ENCODE data around the gene PRR20G.

PRR20G gene

GRCh38 chr3:127276995-127277394 lies 10.9 kb downstream of the PRR20G start:
- no peak overlapping the region for H3K27ac ChIP-seq (ENCODE audit: low read length)
- H3K4me1 ChIP-seq (ENCODE audit: control insufficient read depth in 1 of 2, insufficient read depth in 2 of 2, low read length in 2 of 2): no peaks in the 10 kb centered on the region
- H3K4me3 ChIP-seq (ENCODE audit: low read depth in 1 of 2, low read length in 2 of 2): no peak overlapping the region
- H3K36me3 ChIP-seq (ENCODE audit: control insufficient read depth in 1 of 2, insufficient read depth in 2 of 2, low read length in 2 of 2): no peaks in the 10 kb centered on the region
- peaks cover 6% of the 10 kb centered on the region for H3K27me3 ChIP-seq (ENCODE audit: low read depth, low read length)
- no peaks in the 10 kb centered on the region for H3K9me3 ChIP-seq (ENCODE audit: control insufficient read depth in 1 of 2, low read length in 2 of 2)

GRCh38 chr3:127276396-127276795 lies 11.4 kb downstream of the PRR20G start:
- Histone ChIP-seq H3K4me1 (ENCODE audit: control insufficient read depth in 1 of 2, insufficient read depth in 2 of 2, low read length in 2 of 2) (no peaks in the 10 kb centered on the region), H3K36me3 (ENCODE audit: control insufficient read depth in 1 of 2, insufficient read depth in 2 of 2, low read length in 2 of 2) (no peaks in the 10 kb centered on the region), H3K27me3 (ENCODE audit: low read depth, low read length) (peaks cover 6% of the 10 kb centered on the region), H3K27ac (ENCODE audit: low read length) (no peak overlapping the region), H3K4me3 (ENCODE audit: low read depth in 1 of 2, low read length in 2 of 2) (no peak overlapping the region), H3K9me3 (ENCODE audit: control insufficient read depth in 1 of 2, low read length in 2 of 2) (no peaks in the 10 kb centered on the region)

GRCh38 chr3:127275287-127275781 lies 12.5 kb downstream of the PRR20G start:
- H3K27me3 ChIP-seq (ENCODE audit: low read depth, low read length): peaks cover 6% of the 10 kb centered on the region
- no peak overlapping the region for H3K27ac ChIP-seq (ENCODE audit: low read length)
- H3K4me3 ChIP-seq (ENCODE audit: low read depth in 1 of 2, low read length in 2 of 2): no peak overlapping the region

DNA sequence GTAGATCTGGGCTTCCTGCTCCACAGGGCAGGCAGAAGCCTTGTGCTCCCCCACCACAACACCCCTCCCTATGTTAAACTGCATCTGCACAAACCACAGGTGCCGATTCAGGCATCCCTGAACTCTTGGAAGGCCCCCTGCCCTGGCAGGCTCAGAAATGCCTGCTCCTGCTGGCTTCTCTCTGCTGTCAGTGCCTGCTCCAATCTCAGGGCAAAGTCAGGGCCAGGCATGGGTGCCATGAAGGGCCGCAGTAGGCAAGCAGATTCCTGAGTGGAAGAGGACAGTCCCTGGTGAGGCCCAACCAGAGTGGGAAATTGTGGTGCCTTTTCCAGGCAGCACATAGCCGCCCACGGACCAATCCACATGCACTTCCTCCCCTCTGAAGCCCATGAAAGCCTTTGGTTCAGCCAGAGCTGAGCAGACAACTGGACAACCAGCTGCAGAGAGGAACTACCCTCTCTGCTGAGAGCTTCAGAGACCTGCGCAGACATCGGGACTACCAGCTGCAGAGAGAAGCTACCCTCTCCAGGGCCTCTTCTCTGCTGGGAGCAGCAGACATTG lies 13.6 kb downstream of the PRR20G start:
- Histone ChIP-seq H3K36me3 (ENCODE audit: control insufficient read depth in 1 of 2, insufficient read depth in 2 of 2, low read length in 2 of 2) (no peaks in the 10 kb centered on the region), H3K4me3 (ENCODE audit: low read depth in 1 of 2, low read length in 2 of 2) (no peak overlapping the region), H3K4me1 (ENCODE audit: control insufficient read depth in 1 of 2, insufficient read depth in 2 of 2, low read length in 2 of 2) (no peaks in the 10 kb centered on the region), H3K27me3 (ENCODE audit: low read depth, low read length) (peaks cover 6% of the 10 kb centered on the region), H3K9me3 (ENCODE audit: control insufficient read depth in 1 of 2, low read length in 2 of 2) (peaks cover 4 to 9% of the 10 kb centered on the region in 2 donors), H3K27ac (ENCODE audit: low read length) (no peak overlapping the region)

More at GRCh38 chr3:127275287-127275781, 12.5 kb downstream of the PRR20G start:
- Histone ChIP-seq H3K4me1 (ENCODE audit: control insufficient read depth in 1 of 2, insufficient read depth in 2 of 2, low read length in 2 of 2) (no peaks in the 10 kb centered on the region), H3K36me3 (ENCODE audit: control insufficient read depth in 1 of 2, insufficient read depth in 2 of 2, low read length in 2 of 2) (no peaks in the 10 kb centered on the region), H3K9me3 (ENCODE audit: control insufficient read depth in 1 of 2, low read length in 2 of 2) (no peaks in the 10 kb centered on the region)

GRCh38 chr3:127273206-127273605 lies 14.6 kb downstream of the PRR20G start:
- Histone ChIP-seq H3K4me3 (ENCODE audit: low read depth in 1 of 2, low read length in 2 of 2) (no peak overlapping the region), H3K4me1 (ENCODE audit: control insufficient read depth in 1 of 2, insufficient read depth in 2 of 2, low read length in 2 of 2) (no peaks in the 10 kb centered on the region), H3K9me3 (ENCODE audit: control insufficient read depth in 1 of 2, low read length in 2 of 2) (peaks cover 11 to 19% of the 10 kb centered on the region in 2 donors), H3K36me3 (ENCODE audit: control insufficient read depth in 1 of 2, insufficient read depth in 2 of 2, low read length in 2 of 2) (no peaks in the 10 kb centered on the region), H3K27me3 (ENCODE audit: low read depth, low read length) (peaks cover 2% of the 10 kb centered on the region), H3K27ac (ENCODE audit: low read length) (no peak overlapping the region)

DNA sequence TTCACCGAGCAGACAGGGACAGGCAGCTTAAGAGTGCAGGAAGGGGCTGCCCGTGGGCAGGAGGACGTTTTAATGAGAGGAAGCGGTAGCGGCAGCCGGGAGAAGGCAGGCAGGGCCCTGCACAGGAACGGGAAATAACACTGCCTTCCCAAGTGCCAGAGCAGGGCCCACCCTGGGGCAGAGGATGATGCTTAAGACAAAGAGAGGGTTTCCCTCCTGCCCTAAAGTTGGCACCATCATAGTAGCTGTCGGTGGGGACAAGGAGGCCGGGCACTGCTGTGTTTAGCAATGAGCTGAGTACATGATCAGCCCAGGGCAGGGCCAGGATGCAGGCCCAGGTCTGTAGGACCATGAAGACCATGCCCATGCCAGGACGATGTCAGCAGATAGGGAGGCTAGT lies 21.7 kb downstream of the PRR20G start:
- H3K36me3 ChIP-seq (ENCODE audit: control insufficient read depth in 1 of 2, insufficient read depth in 2 of 2, low read length in 2 of 2): no peaks in the 10 kb centered on the region
- no peaks in the 10 kb centered on the region for H3K27me3 ChIP-seq (ENCODE audit: low read depth, low read length)
- no peaks in the 10 kb centered on the region for H3K4me1 ChIP-seq (ENCODE audit: control insufficient read depth in 1 of 2, insufficient read depth in 2 of 2, low read length in 2 of 2)
- peaks cover 16 to 19% of the 10 kb centered on the region in 2 donors for H3K9me3 ChIP-seq (ENCODE audit: control insufficient read depth in 1 of 2, low read length in 2 of 2)
- H3K4me3 ChIP-seq (ENCODE audit: low read depth in 1 of 2, low read length in 2 of 2): no peak overlapping the region
- H3K27ac ChIP-seq (ENCODE audit: low read length): no peak overlapping the region

GRCh38 chr3:127265581-127265981 lies 22.3 kb downstream of the PRR20G start:
- no peaks in the 10 kb centered on the region for H3K27me3 ChIP-seq (ENCODE audit: low read depth, low read length)
- no peaks in the 10 kb centered on the region for H3K36me3 ChIP-seq (ENCODE audit: control insufficient read depth in 1 of 2, insufficient read depth in 2 of 2, low read length in 2 of 2)
- H3K4me3 ChIP-seq (ENCODE audit: low read depth in 1 of 2, low read length in 2 of 2): no peak overlapping the region

DNA sequence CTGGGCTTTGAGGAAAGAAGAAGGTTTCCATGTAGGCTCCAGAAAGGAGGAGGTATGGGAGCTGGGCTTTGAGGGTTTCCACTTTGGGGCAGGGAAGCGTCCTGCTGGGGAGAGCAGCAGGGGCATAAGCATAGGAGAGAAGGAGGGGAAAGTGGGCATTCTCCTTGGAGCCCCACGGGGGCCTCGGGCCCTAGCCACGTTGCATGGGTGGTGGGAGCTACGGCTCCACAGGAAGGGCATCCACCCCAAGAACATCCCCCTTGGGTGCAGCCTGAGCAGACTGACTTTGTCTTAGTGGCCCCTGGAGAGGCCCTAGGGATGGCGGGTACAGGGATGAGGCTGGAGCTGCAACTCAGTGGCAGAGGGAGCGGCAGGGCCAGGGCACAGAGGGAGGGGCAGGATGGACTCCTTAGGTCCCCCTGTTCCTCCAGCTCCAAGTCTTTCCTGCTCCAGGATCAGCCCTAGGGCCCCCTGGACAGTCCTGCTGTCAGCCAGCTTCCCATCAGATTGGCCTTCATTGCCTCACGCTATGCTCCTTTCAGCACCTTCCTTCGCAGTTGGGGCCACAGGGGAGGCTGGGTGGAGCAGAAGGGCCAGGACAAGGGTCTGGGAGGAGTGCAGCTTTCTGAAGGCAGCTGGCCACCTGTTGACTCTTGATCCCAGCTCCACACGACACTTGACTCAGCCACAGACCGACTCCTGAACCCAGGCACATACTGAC lies 22.9 kb downstream of the PRR20G start:
- no peak overlapping the region for H3K27ac ChIP-seq (ENCODE audit: low read length)
- no peaks in the 10 kb centered on the region for H3K36me3 ChIP-seq (ENCODE audit: control insufficient read depth in 1 of 2, insufficient read depth in 2 of 2, low read length in 2 of 2)
- H3K9me3 ChIP-seq (ENCODE audit: control insufficient read depth in 1 of 2, low read length in 2 of 2): peaks cover 16 to 17% of the 10 kb centered on the region in 2 donors
- H3K4me3 ChIP-seq (ENCODE audit: low read depth in 1 of 2, low read length in 2 of 2): no peak overlapping the region
- no peaks in the 10 kb centered on the region for H3K4me1 ChIP-seq (ENCODE audit: control insufficient read depth in 1 of 2, insufficient read depth in 2 of 2, low read length in 2 of 2)
- H3K27me3 ChIP-seq (ENCODE audit: low read depth, low read length): no peaks in the 10 kb centered on the region

More at GRCh38 chr3:127265581-127265981, 22.3 kb downstream of the PRR20G start:
- H3K27ac ChIP-seq (ENCODE audit: low read length): no peak overlapping the region
- no peaks in the 10 kb centered on the region for H3K4me1 ChIP-seq (ENCODE audit: control insufficient read depth in 1 of 2, insufficient read depth in 2 of 2, low read length in 2 of 2)
- peaks cover 16 to 19% of the 10 kb centered on the region in 2 donors for H3K9me3 ChIP-seq (ENCODE audit: control insufficient read depth in 1 of 2, low read length in 2 of 2)

GRCh38 chr3:127264292-127264691 lies 23.6 kb downstream of the PRR20G start:
- H3K27ac ChIP-seq (ENCODE audit: low read length): no peak overlapping the region
- no peaks in the 10 kb centered on the region for H3K27me3 ChIP-seq (ENCODE audit: low read depth, low read length)
- H3K4me3 ChIP-seq (ENCODE audit: low read depth in 1 of 2, low read length in 2 of 2): no peak overlapping the region
- H3K36me3 ChIP-seq (ENCODE audit: control insufficient read depth in 1 of 2, insufficient read depth in 2 of 2, low read length in 2 of 2): no peaks in the 10 kb centered on the region
- H3K9me3 ChIP-seq (ENCODE audit: control insufficient read depth in 1 of 2, low read length in 2 of 2): peaks cover 10 to 12% of the 10 kb centered on the region in 2 donors
- no peaks in the 10 kb centered on the region for H3K4me1 ChIP-seq (ENCODE audit: control insufficient read depth in 1 of 2, insufficient read depth in 2 of 2, low read length in 2 of 2)

GRCh38 chr3:127263586-127264231 lies 24.1 kb downstream of the PRR20G start:
- no peaks in the 10 kb centered on the region for H3K36me3 ChIP-seq (ENCODE audit: control insufficient read depth in 1 of 2, insufficient read depth in 2 of 2, low read length in 2 of 2)
- H3K9me3 ChIP-seq (ENCODE audit: control insufficient read depth in 1 of 2, low read length in 2 of 2): peaks cover 5 to 10% of the 10 kb centered on the region in 2 donors
- H3K27ac ChIP-seq (ENCODE audit: low read length): no peak overlapping the region
- H3K4me3 ChIP-seq (ENCODE audit: low read depth in 1 of 2, low read length in 2 of 2): no peak overlapping the region
- H3K27me3 ChIP-seq (ENCODE audit: low read depth, low read length): no peaks in the 10 kb centered on the region
- H3K4me1 ChIP-seq (ENCODE audit: control insufficient read depth in 1 of 2, insufficient read depth in 2 of 2, low read length in 2 of 2): no peaks in the 10 kb centered on the region

DNA sequence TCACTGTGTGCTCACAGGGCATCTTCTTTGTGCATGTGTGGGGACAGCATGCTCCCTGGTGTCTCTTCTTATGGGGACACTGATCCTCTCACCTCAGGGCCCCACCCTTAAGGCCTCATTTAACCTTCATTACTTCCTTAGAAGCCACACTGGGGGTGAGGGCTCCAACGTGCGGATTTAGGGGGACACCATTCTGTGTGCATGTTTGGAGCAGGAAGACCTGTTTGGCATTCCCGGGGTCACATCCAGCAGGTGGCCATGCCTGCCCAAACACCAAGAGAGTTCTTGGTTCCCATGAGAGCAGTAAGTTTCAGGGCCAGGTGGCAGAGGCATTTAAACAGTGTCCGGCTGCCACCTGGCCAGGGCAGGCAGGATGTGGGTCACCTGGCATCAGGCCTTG lies 24.8 kb downstream of the PRR20G start:
- H3K4me1 ChIP-seq (ENCODE audit: control insufficient read depth in 1 of 2, insufficient read depth in 2 of 2, low read length in 2 of 2): no peaks in the 10 kb centered on the region
- no peak overlapping the region for H3K4me3 ChIP-seq (ENCODE audit: low read depth in 1 of 2, low read length in 2 of 2)
- no peak overlapping the region for H3K27ac ChIP-seq (ENCODE audit: low read length)
- H3K36me3 ChIP-seq (ENCODE audit: control insufficient read depth in 1 of 2, insufficient read depth in 2 of 2, low read length in 2 of 2): no peaks in the 10 kb centered on the region
- no peaks in the 10 kb centered on the region for H3K27me3 ChIP-seq (ENCODE audit: low read depth, low read length)
- peaks cover 0 to 3% of the 10 kb centered on the region in 2 donors for H3K9me3 ChIP-seq (ENCODE audit: control insufficient read depth in 1 of 2, low read length in 2 of 2)
